ENCODE results near the gene PEX11A.

The PEX11A gene

DNA sequence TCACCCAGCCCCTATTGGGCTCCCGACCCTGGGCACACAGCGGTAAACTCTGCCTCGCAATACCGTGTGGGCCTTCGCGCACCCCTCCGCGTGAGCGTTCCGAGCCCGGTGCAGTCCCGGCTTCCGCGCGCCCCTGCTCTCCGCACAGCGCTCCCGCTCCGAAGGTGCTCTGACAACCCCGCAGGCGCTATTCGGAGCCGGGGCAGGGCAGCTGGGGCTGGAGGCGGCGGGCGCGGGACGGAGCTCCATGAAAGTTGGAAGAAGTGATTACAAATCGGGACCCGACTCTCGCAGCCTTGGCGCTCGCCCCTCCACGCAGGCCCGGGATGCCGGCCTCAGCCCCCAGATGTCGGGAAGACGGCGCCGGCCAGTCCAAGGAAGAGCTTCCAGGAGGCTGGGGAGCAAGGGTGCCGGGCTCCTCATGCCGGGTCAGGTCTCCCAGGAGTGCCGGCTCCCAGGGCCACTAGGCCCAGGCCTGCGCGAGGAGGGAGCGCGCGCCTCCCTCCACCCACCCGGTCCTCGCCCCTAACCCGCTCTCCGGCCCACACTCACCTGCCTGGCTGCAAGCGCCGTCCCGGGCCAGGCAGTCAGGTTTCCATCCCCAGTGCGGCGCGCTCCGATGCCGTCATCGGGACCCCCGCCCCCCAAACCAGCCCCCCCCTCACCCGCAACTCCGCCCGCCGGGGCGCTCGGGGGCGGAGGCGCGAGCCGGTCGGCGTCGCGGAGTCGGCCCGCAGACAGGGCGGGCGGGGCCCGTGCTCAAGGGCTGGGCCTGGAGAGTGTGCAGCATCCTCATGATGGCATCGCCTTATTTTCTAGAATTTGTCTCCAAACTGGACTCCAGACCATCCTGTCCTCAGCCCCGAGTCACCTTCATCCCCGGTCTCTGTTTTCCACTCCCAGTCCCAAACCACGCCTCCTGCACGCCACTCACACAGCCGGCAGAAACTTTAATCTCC lies 35.4 kb downstream of the PEX11A start, which contains the start of gene KIF7:
Gene KIF7 (minus strand): TSS at position 621 of the 959 bp plus-strand sequence. CDS start 2,537 bp downstream, outside the sequence.
- ATAC-seq = peak; percentile 92
- no peak for TF ChIP-seq TOX (CRISPR knock-in tag; IDR thresholded peaks at IDR 0.05; ENCODE audit: borderline replicate concordance)
- no peak for TF ChIP-seq ZFP3 (CRISPR knock-in tag; IDR thresholded peaks at IDR 0.05)
- no peak for TF ChIP-seq OSR1 (CRISPR knock-in tag; IDR thresholded peaks at IDR 0.05)
- TF ChIP-seq ARNTL (CRISPR knock-in tag; IDR thresholded peaks at IDR 0.05; ENCODE audit: borderline replicate concordance, low read depth) = no peak
- TF ChIP-seq, protein P1, sequence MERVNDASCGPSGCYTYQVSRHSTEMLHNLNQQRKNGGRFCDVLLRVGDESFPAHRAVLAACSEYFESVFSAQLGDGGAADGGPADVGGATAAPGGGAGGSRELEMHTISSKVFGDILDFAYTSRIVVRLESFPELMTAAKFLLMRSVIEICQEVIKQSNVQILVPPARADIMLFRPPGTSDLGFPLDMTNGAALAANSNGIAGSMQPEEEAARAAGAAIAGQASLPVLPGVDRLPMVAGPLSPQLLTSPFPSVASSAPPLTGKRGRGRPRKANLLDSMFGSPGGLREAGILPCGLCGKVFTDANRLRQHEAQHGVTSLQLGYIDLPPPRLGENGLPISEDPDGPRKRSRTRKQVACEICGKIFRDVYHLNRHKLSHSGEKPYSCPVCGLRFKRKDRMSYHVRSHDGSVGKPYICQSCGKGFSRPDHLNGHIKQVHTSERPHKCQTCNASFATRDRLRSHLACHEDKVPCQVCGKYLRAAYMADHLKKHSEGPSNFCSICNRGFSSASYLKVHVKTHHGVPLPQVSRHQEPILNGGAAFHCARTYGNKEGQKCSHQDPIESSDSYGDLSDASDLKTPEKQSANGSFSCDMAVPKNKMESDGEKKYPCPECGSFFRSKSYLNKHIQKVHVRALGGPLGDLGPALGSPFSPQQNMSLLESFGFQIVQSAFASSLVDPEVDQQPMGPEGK (CRISPR knock-in tag; IDR thresholded peaks at IDR 0.05; ENCODE audit: borderline replicate concordance) = no peak
- TF ChIP-seq, protein P2, sequence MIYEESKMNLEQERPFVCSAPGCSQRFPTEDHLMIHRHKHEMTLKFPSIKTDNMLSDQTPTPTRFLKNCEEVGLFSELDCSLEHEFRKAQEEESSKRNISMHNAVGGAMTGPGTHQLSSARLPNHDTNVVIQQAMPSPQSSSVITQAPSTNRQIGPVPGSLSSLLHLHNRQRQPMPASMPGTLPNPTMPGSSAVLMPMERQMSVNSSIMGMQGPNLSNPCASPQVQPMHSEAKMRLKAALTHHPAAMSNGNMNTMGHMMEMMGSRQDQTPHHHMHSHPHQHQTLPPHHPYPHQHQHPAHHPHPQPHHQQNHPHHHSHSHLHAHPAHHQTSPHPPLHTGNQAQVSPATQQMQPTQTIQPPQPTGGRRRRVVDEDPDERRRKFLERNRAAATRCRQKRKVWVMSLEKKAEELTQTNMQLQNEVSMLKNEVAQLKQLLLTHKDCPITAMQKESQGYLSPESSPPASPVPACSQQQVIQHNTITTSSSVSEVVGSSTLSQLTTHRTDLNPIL (CRISPR knock-in tag; IDR thresholded peaks at IDR 0.05; ENCODE audit: low read depth) = no peak
- no peak for TF ChIP-seq ZNF8 (CRISPR knock-in tag; IDR thresholded peaks at IDR 0.05)
- TF ChIP-seq ZNF565 (CRISPR knock-in tag; conservative IDR thresholded peaks at IDR 0.05; ENCODE audit: low read depth) = no peak
- TF ChIP-seq ZFP30 (CRISPR knock-in tag; IDR thresholded peaks at IDR 0.05) = no peak
- TF ChIP-seq ISL1 (CRISPR knock-in tag; IDR thresholded peaks at IDR 0.05) = no peak
- TF ChIP-seq ZNF70 (CRISPR knock-in tag; IDR thresholded peaks at IDR 0.05) = no peak
- TF ChIP-seq SNAI2 (CRISPR knock-in tag; IDR thresholded peaks at IDR 0.05) = no peak
- TF ChIP-seq, protein P3, sequence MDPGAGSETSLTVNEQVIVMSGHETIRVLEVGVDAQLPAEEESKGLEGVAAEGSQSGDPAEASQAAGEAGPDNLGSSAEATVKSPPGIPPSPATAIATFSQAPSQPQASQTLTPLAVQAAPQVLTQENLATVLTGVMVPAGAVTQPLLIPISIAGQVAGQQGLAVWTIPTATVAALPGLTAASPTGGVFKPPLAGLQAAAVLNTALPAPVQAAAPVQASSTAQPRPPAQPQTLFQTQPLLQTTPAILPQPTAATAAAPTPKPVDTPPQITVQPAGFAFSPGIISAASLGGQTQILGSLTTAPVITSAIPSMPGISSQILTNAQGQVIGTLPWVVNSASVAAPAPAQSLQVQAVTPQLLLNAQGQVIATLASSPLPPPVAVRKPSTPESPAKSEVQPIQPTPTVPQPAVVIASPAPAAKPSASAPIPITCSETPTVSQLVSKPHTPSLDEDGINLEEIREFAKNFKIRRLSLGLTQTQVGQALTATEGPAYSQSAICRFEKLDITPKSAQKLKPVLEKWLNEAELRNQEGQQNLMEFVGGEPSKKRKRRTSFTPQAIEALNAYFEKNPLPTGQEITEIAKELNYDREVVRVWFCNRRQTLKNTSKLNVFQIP (CRISPR knock-in tag; IDR thresholded peaks at IDR 0.05; ENCODE audit: borderline replicate concordance, low read depth) = no peak
- TF ChIP-seq, protein P4, sequence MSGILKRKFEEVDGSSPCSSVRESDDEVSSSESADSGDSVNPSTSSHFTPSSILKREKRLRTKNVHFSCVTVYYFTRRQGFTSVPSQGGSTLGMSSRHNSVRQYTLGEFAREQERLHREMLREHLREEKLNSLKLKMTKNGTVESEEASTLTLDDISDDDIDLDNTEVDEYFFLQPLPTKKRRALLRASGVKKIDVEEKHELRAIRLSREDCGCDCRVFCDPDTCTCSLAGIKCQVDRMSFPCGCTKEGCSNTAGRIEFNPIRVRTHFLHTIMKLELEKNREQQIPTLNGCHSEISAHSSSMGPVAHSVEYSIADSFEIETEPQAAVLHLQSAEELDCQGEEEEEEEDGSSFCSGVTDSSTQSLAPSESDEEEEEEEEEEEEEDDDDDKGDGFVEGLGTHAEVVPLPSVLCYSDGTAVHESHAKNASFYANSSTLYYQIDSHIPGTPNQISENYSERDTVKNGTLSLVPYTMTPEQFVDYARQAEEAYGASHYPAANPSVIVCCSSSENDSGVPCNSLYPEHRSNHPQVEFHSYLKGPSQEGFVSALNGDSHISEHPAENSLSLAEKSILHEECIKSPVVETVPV (CRISPR knock-in tag; IDR thresholded peaks at IDR 0.05) = no peak
- no peak for TF ChIP-seq TCF4 (CRISPR knock-in tag; IDR thresholded peaks at IDR 0.05; ENCODE audit: borderline replicate concordance)
- TF ChIP-seq ESRRG (CRISPR knock-in tag; IDR thresholded peaks at IDR 0.05) = no peak
- no peak for TF ChIP-seq PPARA (CRISPR knock-in tag; IDR thresholded peaks at IDR 0.05; ENCODE audit: borderline replicate concordance)

DNA sequence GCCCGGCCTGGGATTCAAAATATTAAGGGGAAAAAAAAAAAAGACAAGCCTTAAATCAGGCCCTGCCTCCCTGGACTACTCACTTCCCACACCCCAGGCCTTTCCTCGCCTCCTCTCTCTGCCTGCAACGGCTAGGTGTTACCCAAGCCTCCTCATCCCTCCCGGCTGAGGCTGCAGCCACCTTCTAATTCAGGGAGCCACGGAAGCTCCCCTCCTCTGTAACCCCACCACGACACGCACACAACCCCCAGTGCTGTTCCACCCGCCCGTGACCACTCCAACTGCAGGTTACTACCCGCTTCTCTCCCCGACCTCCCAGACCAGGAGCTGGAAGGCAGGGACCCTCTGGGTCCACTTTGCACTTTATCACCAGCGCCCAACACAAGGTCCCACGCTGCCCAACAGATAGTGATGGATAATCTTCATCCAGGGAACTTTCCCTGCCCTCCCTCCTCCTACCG lies 36.2 kb downstream of the PEX11A start:
- ATAC-seq = peak; percentile 23
- TF ChIP-seq, protein P3 (CRISPR knock-in tag; IDR thresholded peaks at IDR 0.05; ENCODE audit: borderline replicate concordance, low read depth) = no peak
- TF ChIP-seq CSDC2 (CRISPR knock-in tag; IDR thresholded peaks at IDR 0.05) (no peak), ZFP30 (CRISPR knock-in tag; IDR thresholded peaks at IDR 0.05) (no peak), RARB (CRISPR knock-in tag; IDR thresholded peaks at IDR 0.05) (no peak), ZNF565 (CRISPR knock-in tag; conservative IDR thresholded peaks at IDR 0.05; ENCODE audit: low read depth) (no peak)
- TF ChIP-seq, protein P1 (CRISPR knock-in tag; IDR thresholded peaks at IDR 0.05; ENCODE audit: borderline replicate concordance) = no peak
- TF ChIP-seq, protein P2 (CRISPR knock-in tag; IDR thresholded peaks at IDR 0.05; ENCODE audit: low read depth) = no peak

Measured in SK-N-SH treated with all-trans-retinoic acid at 6 μM for 48 hours (cell line).